ENCODE data around the gene PLPP7.
"Not testable (repeated sequence)": the region's sequence is repeated elsewhere in the genome, so short reads cannot be mapped to it uniquely, and the experiment has no call there.

The PLPP7 gene

DNA sequence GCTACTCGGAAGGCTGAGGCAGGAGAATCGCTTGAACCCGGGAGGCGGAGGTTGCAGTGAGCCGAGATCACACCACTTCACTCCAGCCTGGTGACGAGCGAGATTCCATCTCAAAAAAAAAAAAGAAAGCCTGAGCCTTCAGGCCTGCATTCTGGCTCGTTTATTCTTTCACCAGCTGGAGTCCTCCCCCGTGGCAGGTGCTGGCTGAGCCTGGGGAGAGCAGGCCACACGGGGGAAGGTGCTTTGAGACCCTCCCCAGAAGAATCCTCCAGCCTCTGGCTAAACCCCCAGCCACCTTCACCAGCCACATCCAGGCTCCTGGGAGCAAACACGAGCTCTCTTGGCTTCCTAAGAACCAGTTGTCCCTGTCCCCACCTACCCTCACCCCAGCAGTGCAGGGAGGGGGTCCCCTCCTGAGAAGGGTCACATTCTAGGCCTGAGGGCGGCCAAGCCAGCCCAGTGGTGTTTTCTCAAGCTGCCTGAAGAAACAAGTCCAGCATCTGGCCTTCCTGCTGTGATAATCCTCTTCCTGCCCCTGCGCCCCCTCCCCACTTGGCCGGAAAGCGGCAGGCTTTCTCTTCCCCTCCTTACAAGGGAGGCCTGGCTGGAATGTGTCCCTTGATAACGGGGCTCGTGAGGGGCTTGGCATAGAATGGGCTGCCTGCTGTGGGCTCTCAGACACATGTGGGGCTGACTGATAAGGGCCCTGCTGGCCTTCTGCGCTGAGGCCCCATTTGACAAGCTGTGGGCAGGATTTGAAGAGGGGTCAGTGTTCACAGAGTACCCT is 41.5 kb downstream of the PLPP7 start:
- peak; percentile 38 for DNase-seq

DNA sequence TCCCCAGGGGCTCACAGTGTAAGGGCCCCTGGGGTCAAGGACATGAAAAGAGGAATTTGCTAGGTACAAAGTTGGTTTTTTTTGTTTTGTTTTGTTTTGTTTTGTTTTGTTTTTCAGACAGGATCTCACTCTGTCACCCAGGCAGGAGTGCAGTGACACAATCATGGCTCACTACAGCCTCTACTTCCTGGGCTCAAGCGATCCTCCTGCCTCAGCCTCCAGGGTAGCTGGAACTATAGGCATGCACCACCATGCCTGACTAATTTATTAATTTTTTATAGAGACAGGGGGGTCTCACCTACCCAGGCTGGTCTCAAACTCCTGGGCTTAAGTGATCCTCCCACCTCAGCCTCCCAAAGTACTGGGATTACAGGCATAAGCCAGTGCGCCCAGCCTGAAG is 42.5 kb downstream of the PLPP7 start:
- not testable (repeated sequence) for DNase-seq

DNA sequence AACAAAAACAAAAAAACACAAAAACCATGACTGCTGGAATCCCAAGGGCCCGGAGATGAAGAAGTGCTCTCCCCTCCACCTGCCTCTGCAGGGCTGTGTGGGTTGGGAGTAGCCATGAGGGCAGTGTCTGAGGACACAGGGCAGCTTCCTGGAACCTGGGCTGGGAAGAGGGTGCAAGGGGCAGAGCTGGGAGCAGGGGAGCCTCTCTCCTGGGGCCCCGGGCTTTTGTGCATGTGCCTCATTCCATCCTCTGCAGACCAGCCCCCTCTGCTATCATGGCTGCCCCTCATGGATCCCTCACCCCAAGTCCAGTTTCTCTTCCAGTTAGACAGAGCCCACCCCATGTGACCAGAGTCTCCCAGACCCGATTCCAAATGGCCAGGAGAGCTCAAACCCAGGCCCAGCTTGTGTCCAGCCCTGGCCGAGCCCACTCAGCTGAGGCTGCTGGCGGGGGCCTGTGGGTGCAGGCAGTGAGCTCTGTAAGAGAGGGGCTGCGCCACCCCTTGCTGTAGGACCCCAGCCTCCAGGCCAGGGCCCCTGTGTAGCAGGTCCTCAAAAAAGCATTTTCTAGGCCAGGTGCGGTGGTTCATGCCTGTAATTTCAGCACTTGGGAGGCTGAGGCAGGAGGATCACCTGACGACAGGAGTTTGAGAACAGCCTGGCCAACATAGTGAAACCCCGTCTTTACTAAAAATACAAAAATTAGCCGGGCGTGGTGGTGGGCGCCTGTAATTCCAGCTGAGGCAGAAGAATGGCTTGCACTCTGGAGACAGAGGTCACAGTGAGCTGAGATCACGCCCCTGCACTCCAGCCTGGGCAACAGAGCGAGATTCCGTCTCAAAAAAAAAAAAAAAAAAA is 44.5 kb downstream of the PLPP7 start:
- DNase-seq: no peak

DNA sequence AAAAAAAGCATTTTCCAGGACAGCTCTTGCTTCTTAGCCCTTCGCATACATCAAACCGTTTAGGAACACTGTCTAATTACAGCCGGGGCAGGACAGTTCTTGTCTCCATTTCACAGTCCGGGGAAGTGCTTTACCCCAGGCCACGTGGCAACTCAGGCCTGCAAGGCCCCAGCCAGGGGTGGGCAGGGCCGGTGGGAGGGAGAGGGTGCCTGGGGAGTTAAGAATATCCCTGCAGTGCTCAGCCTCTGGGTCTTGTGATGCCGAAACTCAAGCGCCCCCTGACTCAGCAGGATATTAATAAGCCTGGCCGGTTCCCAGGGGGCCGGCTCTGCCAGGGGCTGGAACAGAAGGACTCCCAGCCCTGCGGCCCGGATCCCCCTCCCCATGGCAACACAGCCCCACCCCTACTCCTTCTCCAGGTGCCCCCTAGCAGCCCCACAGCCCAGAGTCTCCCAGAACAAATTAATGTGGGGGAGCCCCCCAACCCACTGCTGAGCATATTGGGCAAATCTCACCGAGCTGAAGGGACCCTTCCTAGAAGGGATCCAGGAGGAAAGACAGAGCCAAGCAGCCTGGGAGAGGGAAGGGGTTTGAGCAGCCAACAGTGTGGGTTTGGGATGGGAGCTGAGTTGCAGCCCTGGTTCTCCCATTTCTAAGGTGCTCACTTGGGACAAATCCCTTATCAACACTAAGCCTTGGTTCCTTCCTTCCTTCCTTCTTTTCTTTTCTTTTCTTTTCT is 45.3 kb downstream of the PLPP7 start:
- DNase-seq: no peak

DNA sequence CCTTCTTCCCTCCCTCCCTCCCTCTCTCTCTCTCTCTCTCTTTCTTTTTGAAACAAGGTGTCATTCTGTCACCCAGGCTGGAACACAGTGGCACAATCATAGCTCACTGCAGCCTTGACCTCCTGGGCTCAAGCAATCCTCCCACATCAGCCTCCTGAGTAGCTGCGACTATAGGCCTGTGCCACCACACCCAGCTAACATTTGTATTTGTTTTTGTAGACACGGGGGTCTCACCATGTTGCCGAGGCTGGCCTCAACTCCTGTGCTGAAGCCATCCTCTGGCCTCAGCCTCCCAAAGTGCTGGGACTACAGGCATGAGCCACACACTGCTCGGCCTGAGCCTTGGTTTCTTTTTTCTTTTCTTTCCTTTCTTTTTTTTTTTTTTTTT is 45.8 kb downstream of the PLPP7 start:
- DNase-seq: no peak

DNA sequence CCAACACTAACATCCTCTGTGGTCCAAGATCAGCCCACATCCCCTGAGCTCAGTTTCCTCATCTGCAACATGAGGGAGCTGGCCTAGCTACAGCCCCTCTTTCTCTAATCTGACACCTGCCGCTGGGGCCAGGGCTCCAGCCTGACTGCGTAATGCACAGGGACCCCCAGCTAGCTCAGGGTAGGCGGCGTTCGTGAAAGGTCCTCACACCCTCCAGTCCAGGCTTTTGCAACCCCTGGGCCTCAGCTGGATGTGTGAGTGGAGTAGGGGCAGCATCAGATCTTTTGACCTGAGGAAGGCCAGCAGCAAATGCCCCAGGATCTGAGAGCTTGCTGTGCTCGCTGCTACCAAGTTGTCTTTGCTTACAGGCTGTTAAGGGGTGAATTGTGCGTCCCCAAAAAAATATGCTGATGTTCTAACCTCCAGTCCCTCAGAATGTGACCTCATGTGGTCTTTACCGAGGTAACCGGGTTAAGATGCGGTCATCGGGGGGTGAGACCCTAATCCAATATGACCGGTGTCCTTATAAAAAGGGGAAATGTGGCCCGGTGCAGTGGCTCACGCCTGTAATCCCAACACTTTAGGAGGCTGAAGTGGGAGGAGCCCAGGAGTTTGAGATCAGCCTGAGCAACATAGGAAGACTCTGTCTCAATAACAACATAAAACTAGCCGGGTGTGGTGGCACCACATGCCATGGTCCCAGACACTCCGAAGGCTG is 47.8 kb downstream of the PLPP7 start:
- DNase-seq: no peak

DNA sequence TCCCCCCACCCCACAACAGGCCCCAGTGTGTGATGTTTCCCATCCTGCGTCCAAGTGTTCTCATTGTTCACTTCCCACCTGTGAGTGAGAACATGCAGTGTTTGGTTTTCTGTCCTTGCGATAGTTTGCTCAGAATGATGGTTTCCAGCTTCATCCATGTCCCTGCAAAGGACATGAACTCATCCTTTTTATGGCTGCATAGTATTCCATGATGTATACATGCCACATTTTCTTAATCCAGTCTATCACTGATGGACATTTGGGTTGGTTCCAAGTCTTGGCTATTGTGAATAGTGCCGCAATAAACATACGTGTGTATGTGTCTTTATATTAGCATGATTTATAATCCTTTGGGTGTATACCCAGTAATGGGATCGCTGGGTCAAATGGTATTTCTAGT is 49.7 kb downstream of the PLPP7 start:
- not testable (repeated sequence) for DNase-seq

DNA sequence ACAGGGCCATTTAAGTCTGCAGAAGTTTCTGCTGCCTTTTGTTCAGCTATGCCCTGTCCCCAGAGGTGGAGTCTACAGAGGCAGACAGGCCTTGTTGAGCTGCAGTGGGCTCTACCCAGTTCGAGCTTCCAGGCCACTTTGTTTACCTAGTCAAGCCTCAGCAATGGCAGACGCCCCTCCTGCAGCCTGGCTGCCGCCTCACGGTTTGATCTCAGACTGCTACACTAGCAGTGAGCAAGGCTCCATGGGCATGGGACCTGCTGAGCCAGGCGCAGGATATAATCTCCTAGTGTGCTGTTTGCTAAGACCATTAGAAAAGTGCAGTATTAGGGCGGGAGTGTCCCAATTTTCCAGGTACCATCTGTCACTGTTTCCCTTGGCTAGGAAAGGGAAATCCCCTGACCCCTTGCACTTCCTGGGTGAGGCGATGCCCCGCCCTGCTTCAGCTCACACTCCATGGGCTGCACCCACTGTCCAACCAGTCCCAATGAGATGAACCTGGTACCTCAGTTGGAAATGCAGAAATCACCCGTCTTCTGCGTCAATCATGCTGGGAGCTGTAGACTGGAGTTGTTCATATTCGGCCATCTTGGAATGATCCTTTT is 55.5 kb downstream of the PLPP7 start:
- DNase-seq: not testable (repeated sequence)

DNA sequence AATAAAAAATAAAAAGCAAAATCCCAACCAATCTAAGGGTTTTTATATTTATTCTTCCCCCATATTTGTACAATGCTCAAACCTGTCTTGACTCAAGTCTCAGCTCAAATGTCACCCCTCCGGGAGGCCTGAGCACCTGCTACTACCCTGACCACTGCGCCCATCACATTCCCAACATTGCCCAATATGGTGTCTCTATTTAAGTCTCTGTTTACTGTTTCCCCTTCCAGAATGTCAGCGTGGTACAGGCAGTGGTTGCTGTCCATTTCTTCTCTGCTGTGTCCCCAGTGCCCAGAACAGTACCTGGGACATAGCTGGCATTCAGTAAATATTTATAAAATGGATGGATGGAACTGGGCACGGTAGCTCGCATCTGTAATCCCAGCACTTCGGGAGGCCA is 57.0 kb downstream of the PLPP7 start:
- no peak for DNase-seq

DNA sequence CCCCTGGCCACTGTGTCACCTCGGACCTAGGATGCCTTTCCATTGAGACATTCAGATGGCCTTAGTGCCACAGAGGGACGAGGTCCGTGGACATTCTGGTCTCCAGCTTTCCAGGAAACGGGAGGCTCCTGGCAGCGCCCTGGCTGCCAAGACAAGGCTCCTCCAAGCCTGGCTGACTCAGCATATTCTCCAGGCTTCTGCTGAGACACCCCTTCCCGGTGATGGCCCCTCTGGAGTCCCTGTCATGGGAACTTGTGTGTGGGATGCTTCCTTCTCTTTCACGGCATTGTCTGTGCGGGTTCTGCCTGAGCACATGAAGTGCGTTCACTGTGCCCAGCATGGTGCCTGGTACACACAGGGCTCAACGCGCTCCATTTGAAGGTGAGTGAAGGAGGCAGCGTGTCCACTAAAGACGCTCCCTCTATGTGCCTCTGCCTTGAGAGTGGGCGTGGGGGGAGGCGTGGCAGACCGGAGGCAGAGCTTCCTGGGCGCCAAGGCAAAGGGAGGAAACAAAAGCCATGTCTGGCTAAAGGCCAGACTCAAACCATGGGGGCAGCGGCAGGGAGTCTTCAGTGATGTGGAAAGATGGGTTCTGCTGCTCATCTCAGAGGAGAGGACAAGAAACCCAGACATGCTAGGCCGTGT is 58.0 kb downstream of the PLPP7 start:
- no peak for DNase-seq

DNA sequence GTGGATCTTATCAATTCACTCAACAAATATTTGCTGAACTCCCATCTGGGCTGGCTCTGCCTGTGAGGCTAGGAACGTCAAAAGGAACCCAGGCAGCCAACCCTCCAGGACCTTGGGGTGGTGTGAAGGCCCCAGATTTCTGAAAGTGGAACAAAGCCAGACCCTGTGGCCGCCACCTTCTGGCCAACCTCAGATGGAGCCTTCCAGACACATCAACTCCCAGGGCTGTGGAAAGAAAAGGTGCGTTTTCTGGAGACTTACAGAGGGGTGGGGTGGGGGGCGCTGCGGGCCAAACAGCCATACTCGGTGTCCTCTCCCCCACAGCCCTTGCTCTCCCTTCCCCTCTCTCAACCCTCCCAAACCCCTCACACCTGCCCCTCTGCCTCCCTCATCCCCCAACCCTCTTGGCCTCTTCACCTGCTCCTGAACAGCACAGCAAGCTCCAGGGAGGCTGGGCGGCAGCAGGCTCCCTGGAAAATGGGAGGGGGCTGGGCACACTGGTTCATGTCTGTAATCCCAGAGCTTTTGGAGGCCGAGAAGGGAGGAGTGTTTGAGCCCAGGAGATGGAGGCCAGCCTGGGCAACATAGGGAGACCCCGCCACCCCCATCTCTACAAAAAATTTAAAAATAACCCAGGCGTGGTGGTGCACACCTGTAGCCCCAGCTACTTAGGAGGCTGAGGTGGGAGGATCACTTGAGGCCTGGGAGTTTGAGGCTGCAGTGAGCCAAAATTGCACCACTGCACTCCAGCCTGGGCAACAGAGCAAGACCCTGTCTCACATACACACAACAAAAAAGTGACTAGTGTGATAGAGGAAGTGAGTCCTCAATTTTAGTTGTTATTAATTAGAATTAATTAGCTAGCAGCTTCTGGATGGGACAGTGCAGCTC is 59.4 kb downstream of the PLPP7 start:
- DNase-seq: no peak

DNA sequence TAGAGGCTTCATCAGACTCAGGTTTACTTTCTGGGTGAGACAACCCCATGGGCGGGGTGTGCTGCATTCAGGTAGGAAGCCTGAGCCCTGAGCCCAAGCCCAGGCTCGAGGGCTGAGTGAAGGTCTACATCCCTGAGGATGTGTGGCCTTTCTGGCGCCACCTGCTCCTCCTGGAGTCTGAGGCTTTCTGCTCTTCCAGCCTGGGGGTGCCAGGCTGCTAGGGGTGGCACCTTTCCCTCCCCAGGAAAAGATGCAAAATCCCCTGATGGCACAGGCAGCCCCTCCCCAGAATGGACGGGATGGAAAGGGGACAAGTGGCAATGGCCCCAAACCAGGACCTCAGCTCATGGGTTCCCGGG is 60.0 kb downstream of the PLPP7 start:
- no peak for DNase-seq

DNA sequence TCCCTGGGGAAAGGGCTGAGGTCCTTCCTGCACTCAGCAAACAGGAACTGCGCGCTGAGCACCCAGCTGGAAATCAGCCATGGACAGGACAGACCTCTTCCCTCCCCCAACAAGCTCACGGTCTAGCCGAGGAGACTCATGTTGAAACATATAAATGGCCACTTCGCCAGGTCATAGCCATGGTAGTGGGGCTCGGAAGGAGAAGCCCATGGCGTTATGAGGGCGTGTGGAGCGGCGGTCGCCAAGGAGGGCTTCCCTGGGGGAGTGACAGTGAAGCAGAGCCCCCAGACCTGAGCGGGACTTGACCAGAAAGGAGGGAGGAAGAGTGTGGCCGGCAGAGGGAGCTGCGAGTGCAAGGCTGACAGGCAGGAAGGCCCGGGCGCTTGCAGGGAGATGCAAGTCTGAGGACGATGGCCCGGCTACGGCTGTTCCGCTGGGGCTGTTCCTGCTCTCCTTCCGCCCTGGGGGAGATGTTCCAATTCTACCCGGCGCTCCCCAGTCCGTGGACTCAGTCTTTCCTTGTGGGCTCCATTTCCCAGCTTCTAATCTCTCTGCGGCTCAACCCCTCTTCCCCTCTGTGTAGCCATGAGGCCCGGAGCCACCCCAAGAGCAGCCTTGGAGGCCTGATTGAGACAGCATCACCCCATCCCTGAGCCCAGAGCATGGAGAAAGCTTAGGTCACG is 60.5 kb downstream of the PLPP7 start:
- DNase-seq: peak; percentile 85

DNA sequence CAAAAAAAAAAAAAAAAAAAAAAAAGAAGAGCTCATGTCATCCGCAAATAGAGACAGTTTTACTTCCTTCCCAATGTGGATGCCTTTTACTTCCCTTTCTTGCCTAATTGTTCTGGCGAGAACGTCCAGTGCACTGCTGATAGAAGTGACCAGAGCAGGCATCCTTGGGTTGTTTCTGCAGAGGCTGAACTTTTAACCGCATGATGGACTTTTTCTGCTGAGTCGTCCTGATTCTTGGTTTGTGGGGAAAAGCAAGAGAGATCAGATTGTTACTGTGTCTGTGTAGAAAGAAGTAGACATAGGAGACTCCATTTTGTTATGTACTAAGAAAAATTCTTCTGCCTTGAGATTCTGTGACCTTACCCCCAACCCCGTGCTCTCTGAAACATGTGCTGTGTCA is 67.0 kb downstream of the PLPP7 start:
- DNase-seq: not testable (repeated sequence)

DNA sequence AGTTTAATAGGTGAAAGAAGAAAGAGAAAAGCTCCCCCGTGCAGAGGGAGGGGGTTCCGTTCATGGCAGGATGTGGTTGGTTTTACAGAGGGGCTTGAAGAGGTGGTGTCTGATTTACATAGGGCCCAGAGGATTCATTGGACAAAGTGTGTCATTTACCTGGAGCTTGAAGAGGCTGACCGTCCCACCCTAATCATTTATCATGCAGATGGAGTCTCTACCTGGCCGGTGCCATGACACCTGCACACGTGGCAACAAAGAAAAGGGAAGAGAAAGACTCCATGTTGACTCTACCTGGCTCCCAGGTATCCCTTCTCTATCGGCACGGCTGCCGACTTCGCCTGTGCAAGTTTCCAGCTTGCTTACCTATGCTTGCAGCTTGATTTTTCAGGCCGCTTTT is 69.0 kb downstream of the PLPP7 start:
- no peak for DNase-seq

Measured in right kidney (tissue), 1 donor.